Thyroid gland (tissue), 4 donors: ENCODE data around the gene FASTK. TPM values are rescaled to one million over a fixed set of nuclear protein-coding genes. Genes with fewer than 3 reads are reported as not detected.

Experiments
- DNase-seq, 2 donors: peaks; one replicate each; pipeline ENCODE4 v3.0.0-alpha.2; 2019
- H3K27ac ChIP-seq, 3 donors: fragments of 200-600 bp; sonication (generic); 1 replicate in 2 of 3; 2 replicates in 1 of 3; pipeline ENCODE4 v1.5.1; 2016 to 2019; ENCODE audit warnings: mild to moderate bottlenecking in 1 of 3, moderate library complexity in 1 of 3
- H3K27me3 ChIP-seq: fragments of 200-600 bp; sonication (generic); one replicate; pipeline ENCODE4 v1.5.1; 2019
- H3K36me3 ChIP-seq, 2 donors: fragments of 200-600 bp; sonication (generic); one replicate each; pipeline ENCODE4 v1.5.1; 2016 to 2019
- H3K4me1 ChIP-seq, 2 donors: fragments of 200-600 bp; sonication (generic); one replicate each; pipeline ENCODE4 v1.5.1; 2017 to 2019
- H3K4me3 ChIP-seq, 3 donors: fragments of 200-600 bp; sonication (generic); replicated peaks in 1 of 3; 1 replicate in 2 of 3; 2 replicates in 1 of 3; pipeline ENCODE4 v1.5.1; 2016; ENCODE audit warnings: mild to moderate bottlenecking in 1 of 3
- H3K9me3 ChIP-seq: fragments of 200-600 bp; sonication (generic); one replicate; pipeline ENCODE4 v1.5.1; 2017
- CTCF ChIP-seq, 6 experiments: fragments of 200-600 bp in 3 of 6; fragments of 450-650 bp in 3 of 6; sonication (generic) in 3 of 6; IDR thresholded peaks; one replicate each; pipeline ENCODE4 v1.5.1; 2016 to 2019; ENCODE audit warnings: antibody characterized with exemption in 6 of 6, mild to moderate bottlenecking in 2 of 6, inconsistent platforms in 1 of 6, moderate library complexity in 1 of 6
- POLR2A ChIP-seq, 2 donors: fragments of 450-650 bp; IDR thresholded peaks; one replicate each; pipeline ENCODE4 v1.6.1; 2017; ENCODE audit warnings: antibody characterized with exemption in 2 of 2, mild to moderate bottlenecking in 2 of 2, moderate library complexity in 1 of 2
- WGBS, 2 donors: methylation state at CpG; one replicate each; pipeline ENCODE4 v1.1.5; 2017; 5-methylcytosine and 5-hydroxymethylcytosine counted together
- intact Hi-C: fragments of 100-400 bp; cut with DNase I; formaldehyde crosslinking; loops from one replicate; pipeline ENCODE4 v1.15.1; 2023
- total RNA-seq, 4 donors: library from RNA; depleted of rRNA; stranded (reverse); fragments of >200 nt; gene quantifications; one replicate each; pipeline ENCODE4 v1.2.3, GENCODE V29; 2016

The FASTK gene
- total RNA-seq, 4 donors from 2014 or later = 71.8 to 114 (median 78.8) TPM

GRCh38 chr7:151122276-151122675 is 41.7 kb upstream of the FASTK start:
- Histone ChIP-seq H3K27ac (no peak overlapping the region), H3K4me1 (peaks cover 16% of the 10 kb centered on the region in 2 donors), H3K36me3 (peaks cover 38 to 56% of the 10 kb centered on the region in 2 donors), H3K4me3 (no peak overlapping the region), H3K9me3 (no peaks in the 10 kb centered on the region), H3K27me3 (no peaks in the 10 kb centered on the region)
- no peak for DNase-seq
- intact Hi-C loops = loop anchor here (5.0 kb wide), 1 partner anchor 185 kb away; no protein-coding TSS in a partner anchor
- 91 to 96% methylated on average over 23 of the region's 24 CpGs for WGBS, 2 donors
- no peak for TF ChIP-seq POLR2A (IDR thresholded peaks at IDR 0.05)

- 89 to 90% methylated on average over 29 to 30 of the region's 30 CpGs for whole genome bisulfite sequencing, 2 donors
- Histone ChIP-seq H3K4me1 (peaks cover 17 to 19% of the 10 kb centered on the region in 2 donors), H3K36me3 (peaks cover 38 to 56% of the 10 kb centered on the region in 2 donors), H3K9me3 (no peaks in the 10 kb centered on the region), H3K27me3 (no peaks in the 10 kb centered on the region), H3K4me3 (no peak overlapping the region), H3K27ac (no peak overlapping the region)
- TF ChIP-seq POLR2A (IDR thresholded peaks at IDR 0.05) (no peak), CTCF (IDR thresholded peaks at IDR 0.05) (no peak)
- intact Hi-C loops = loop anchor here (2.0 to 5.0 kb wide), 2 partner anchors 53 to 186 kb away; no protein-coding TSS in a partner anchor
- DNase-seq = no peak
Measured at GRCh38 chr7:151121380-151122170, 41.0 kb upstream of the FASTK start.

GRCh38 chr7:151120896-151121295 is 40.3 kb upstream of the FASTK start:
- 92 to 94% methylated on average over 22 of the region's 22 CpGs for WGBS, 2 donors

GRCh38 chr7:151119902-151120301 is 39.3 kb upstream of the FASTK start:
- Histone ChIP-seq H3K4me1 (peaks cover 5 to 10% of the 10 kb centered on the region in 2 donors), H3K36me3 (peaks cover 38 to 54% of the 10 kb centered on the region in 2 donors), H3K27ac (no peak overlapping the region), H3K9me3 (no peaks in the 10 kb centered on the region), H3K4me3 (no peak overlapping the region), H3K27me3 (no peaks in the 10 kb centered on the region)
- DNase-seq = no peak
- intact Hi-C loops = loop anchor here (2.0 to 5.0 kb wide), 2 partner anchors 55 to 187 kb away; no protein-coding TSS in a partner anchor
- 97% methylated on average over 23 to 27 of the region's 27 CpGs for WGBS, 2 donors
- TF ChIP-seq POLR2A (IDR thresholded peaks at IDR 0.05) = no peak
- no peak for TF ChIP-seq CTCF (IDR thresholded peaks at IDR 0.05)

More at GRCh38 chr7:151120896-151121295, 40.3 kb upstream of the FASTK start:
- intact Hi-C loops = loop anchor here (2.0 to 5.0 kb wide), 2 partner anchors 54 to 186 kb away; no protein-coding TSS in a partner anchor
- no peak for DNase-seq
- no peak for TF ChIP-seq CTCF (IDR thresholded peaks at IDR 0.05)
- TF ChIP-seq POLR2A (IDR thresholded peaks at IDR 0.05) = no peak
- Histone ChIP-seq H3K27ac (no peak overlapping the region), H3K9me3 (no peaks in the 10 kb centered on the region), H3K4me1 (peaks cover 15 to 17% of the 10 kb centered on the region in 2 donors), H3K4me3 (no peak overlapping the region), H3K27me3 (no peaks in the 10 kb centered on the region), H3K36me3 (peaks cover 38 to 56% of the 10 kb centered on the region in 2 donors)

GRCh38 chr7:151119055-151119415 is 38.4 kb upstream of the FASTK start:
- intact Hi-C loops = no loop called here
- Histone ChIP-seq H3K27me3 (no peaks in the 10 kb centered on the region), H3K9me3 (no peaks in the 10 kb centered on the region), H3K4me3 (no peak overlapping the region), H3K4me1 (peaks cover 10% of the 10 kb centered on the region in 2 donors), H3K27ac (no peak overlapping the region), H3K36me3 (peaks cover 38 to 50% of the 10 kb centered on the region in 2 donors)
- no peak for TF ChIP-seq POLR2A (IDR thresholded peaks at IDR 0.05)
- TF ChIP-seq CTCF (IDR thresholded peaks at IDR 0.05) = no peak
- no peak for DNase-seq
- WGBS, 2 donors = 94 to 97% methylated on average over 7 to 13 of the region's 13 CpGs
